Measurements from ENCODE around the gene RBM20. TPM values are rescaled to one million over a fixed set of nuclear protein-coding genes. Genes with fewer than 3 reads are reported as not detected.
A peak's percentile ranks its signal among the peaks of the same experiment; 100 is the strongest.

The RBM20 gene
- total and polyA plus RNA-seq, 2 donors from 2014 or later, result 0.88 to 2.1 TPM

GRCh38 chr10:110834629-110835301 is 190.6 kb downstream of the RBM20 start:
- no peak for TF ChIP-seq CTCF (IDR thresholded peaks at IDR 0.05; ENCODE audit: borderline replicate concordance, extremely low read depth, insufficient read depth)
- no peaks in the 10 kb centered on the region for H3K27me3 ChIP-seq (ENCODE audit: control insufficient read depth, insufficient read depth, low read length)
- H3K9me3 ChIP-seq (ENCODE audit: control insufficient read depth in 2 of 3, insufficient read depth in 1 of 3, low read length in 3 of 3), result no peaks in the 10 kb centered on the region
- H3K27ac ChIP-seq (ENCODE audit: low read depth in 2 of 2, low read length in 2 of 2), result peak overlapping the region; percentile 2 to 23
- H3K4me3 ChIP-seq (ENCODE audit: low read length in 3 of 3), result no peak overlapping the region
- H3K4me1 ChIP-seq (ENCODE audit: control insufficient read depth in 2 of 3, insufficient read depth in 2 of 3, low read depth in 1 of 3, low read length in 3 of 3), result peaks cover 12 to 23% (median 15%) of the 10 kb centered on the region in 3 donors
- DNase-seq (peak in 4 of 5 donors; percentile 76 to 96 (median 90)), FAIRE-seq (no peak)
- H3K36me3 ChIP-seq (ENCODE audit: control insufficient read depth in 2 of 3, insufficient read depth in 3 of 3, low read length in 3 of 3), result no peaks in the 10 kb centered on the region
- intact Hi-C loops (cut with DNase I), result no loop called here
- no peak overlapping the region for H3K9ac ChIP-seq (ENCODE audit: low read length in 3 of 3)

- peaks cover 12 to 23% (median 15%) of the 10 kb centered on the region in 3 donors for H3K4me1 ChIP-seq (ENCODE audit: control insufficient read depth in 2 of 3, insufficient read depth in 2 of 3, low read depth in 1 of 3, low read length in 3 of 3)
These were observed 191.7 kb downstream of the RBM20 start for GRCh38 chr10:110835841-110836240.

GRCh38 chr10:110836706-110837105 is 192.6 kb downstream of the RBM20 start:
- intact Hi-C loops (cut with DNase I), result no loop called here
- H3K27ac ChIP-seq (ENCODE audit: low read depth in 2 of 2, low read length in 2 of 2), result peak overlapping the region in 1 of 2 donors; percentile 29
- H3K4me1 ChIP-seq (ENCODE audit: control insufficient read depth in 2 of 3, insufficient read depth in 2 of 3, low read depth in 1 of 3, low read length in 3 of 3), result peaks cover 12 to 23% (median 15%) of the 10 kb centered on the region in 3 donors
- H3K36me3 ChIP-seq (ENCODE audit: control insufficient read depth in 2 of 3, insufficient read depth in 3 of 3, low read length in 3 of 3), result no peaks in the 10 kb centered on the region
- H3K4me3 ChIP-seq (ENCODE audit: low read length in 3 of 3), result no peak overlapping the region
- no peaks in the 10 kb centered on the region for H3K27me3 ChIP-seq (ENCODE audit: control insufficient read depth, insufficient read depth, low read length)
- H3K9ac ChIP-seq (ENCODE audit: low read length in 3 of 3), result no peak overlapping the region
- DNase-seq (no peak), FAIRE-seq (no peak)
- H3K9me3 ChIP-seq (ENCODE audit: control insufficient read depth in 2 of 3, insufficient read depth in 1 of 3, low read length in 3 of 3), result no peaks in the 10 kb centered on the region
- TF ChIP-seq CTCF (IDR thresholded peaks at IDR 0.05; ENCODE audit: borderline replicate concordance, extremely low read depth, insufficient read depth), result no peak

More at GRCh38 chr10:110835841-110836240, 191.7 kb downstream of the RBM20 start:
- H3K4me3 ChIP-seq (ENCODE audit: low read length in 3 of 3), result no peak overlapping the region
- no peak for TF ChIP-seq CTCF (IDR thresholded peaks at IDR 0.05; ENCODE audit: borderline replicate concordance, extremely low read depth, insufficient read depth)
- H3K27me3 ChIP-seq (ENCODE audit: control insufficient read depth, insufficient read depth, low read length), result no peaks in the 10 kb centered on the region
- no peak overlapping the region for H3K9ac ChIP-seq (ENCODE audit: low read length in 3 of 3)
- no peaks in the 10 kb centered on the region for H3K9me3 ChIP-seq (ENCODE audit: control insufficient read depth in 2 of 3, insufficient read depth in 1 of 3, low read length in 3 of 3)
- H3K36me3 ChIP-seq (ENCODE audit: control insufficient read depth in 2 of 3, insufficient read depth in 3 of 3, low read length in 3 of 3), result no peaks in the 10 kb centered on the region
- FAIRE-seq, result no peak
- no peak overlapping the region for H3K27ac ChIP-seq (ENCODE audit: low read depth in 2 of 2, low read length in 2 of 2)
- intact Hi-C loops (cut with DNase I), result no loop called here
- DNase-seq, result no peak
